Transverse colon (tissue), 4 donors: Measurements from ENCODE around the gene FA2H. TPM values are rescaled to one million over a fixed set of nuclear protein-coding genes. Genes with fewer than 3 reads are reported as not detected.

ENCODE experiments used
- DNase-seq: peaks from one replicate; pipeline ENCODE4 v3.0.0-alpha.2; 2019
- H3K27ac ChIP-seq, 4 donors: fragments of 200-600 bp; sonication (generic); 2 replicates each; pipeline ENCODE4 v1.5.1; 2016 to 2018; ENCODE audit warnings: inconsistent platforms in 4 of 4
- H3K27me3 ChIP-seq: fragments of 200-600 bp; sonication (generic); 2 replicates; pipeline ENCODE4 v1.5.1; 2017; ENCODE audit warnings: inconsistent platforms
- H3K36me3 ChIP-seq, 4 donors: fragments of 200-600 bp; sonication (generic); 2 replicates each; pipeline ENCODE4 v1.5.1; 2017 to 2019; ENCODE audit warnings: inconsistent platforms in 4 of 4
- H3K4me1 ChIP-seq, 4 donors: fragments of 200-600 bp; sonication (generic); 2 replicates each; pipeline ENCODE4 v1.5.1; 2017 to 2020; ENCODE audit warnings: inconsistent platforms in 4 of 4
- H3K4me3 ChIP-seq, 4 donors: fragments of 200-600 bp; sonication (generic); 1 replicate in 1 of 4; 2 replicates in 3 of 4; pipeline versions ENCODE4 v1.5.1 to v1.6.1; 2017 to 2019; ENCODE audit warnings: inconsistent platforms in 4 of 4
- H3K9me3 ChIP-seq, 2 donors: fragments of 200-600 bp; sonication (generic); 2 replicates each; pipeline ENCODE4 v1.5.1; 2017 to 2019; ENCODE audit warnings: inconsistent platforms in 2 of 2
- CTCF ChIP-seq, 5 experiments: fragments of 200-600 bp in 3 of 5; fragments of 450-650 bp in 2 of 5; sonication (generic) in 3 of 5; IDR thresholded peaks; 1 replicate in 2 of 5; 2 replicates in 3 of 5; pipeline ENCODE4 v1.5.1; 2016 to 2017; ENCODE audit warnings: antibody characterized with exemption in 5 of 5, inconsistent platforms in 3 of 5, mild to moderate bottlenecking in 2 of 5, moderate library complexity in 1 of 5
- EP300 ChIP-seq: sonication (generic); formaldehyde crosslinking; IDR thresholded peaks from one replicate; pipeline ENCODE4 v1.6.1; 2017; ENCODE audit warnings: antibody characterized with exemption, low read depth
- POLR2A ChIP-seq: fragments of 450-650 bp; IDR thresholded peaks from one replicate; pipeline ENCODE4 v1.6.1; 2016; ENCODE audit warnings: antibody characterized with exemption, mild to moderate bottlenecking, moderate library complexity
- POLR2AphosphoS5 ChIP-seq, 3 donors: sonication (generic); formaldehyde crosslinking; IDR thresholded peaks; one replicate each; pipeline ENCODE4 v1.6.1; 2016; ENCODE audit warnings: antibody characterized with exemption in 3 of 3
- WGBS, 2 donors: methylation state at CpG; one replicate each; pipeline ENCODE4 v1.1.5; 2018; ENCODE audit warnings: low coverage in 1 of 2; 5-methylcytosine and 5-hydroxymethylcytosine counted together
- in situ Hi-C, 4 donors: fragments of 200-750 bp; cut with MboI; loops; one replicate each; pipeline versions ENCODE4 v1.15.0 to v1.15.1; 2017; ENCODE audit warnings: low sequenced_read_pairs in 3 of 4, low pct_ligation_motif_present in 1 of 4, low pct_unique_long_range_greater_than_20kb in 1 of 4
- intact Hi-C: fragments of 100-400 bp; cut with DNase I; formaldehyde crosslinking; loops from one replicate; pipeline ENCODE4 v1.15.1; 2023; ENCODE audit warnings: low total_unique reads
- total RNA-seq, 4 donors: library from RNA; depleted of rRNA; stranded (reverse); fragments of >200 nt; gene quantifications; one replicate each; pipeline ENCODE4 v1.1.0, GENCODE V29; 2016

Gene FA2H
- total RNA-seq, 4 donors from 2014 or later: 20.1 to 80.8 (median 36.8) TPM

GRCh38 chr16:74740795-74741304, 33.8 kb downstream of the FA2H start:
- 20 to 46% methylated on average over 1 to 13 of the region's 13 CpGs for WGBS, 2 donors
- Histone ChIP-seq H3K9me3 (no peaks in the 10 kb centered on the region), H3K36me3 (no peaks in the 10 kb centered on the region), H3K4me1 (peaks cover 4 to 46% (median 33%) of the 10 kb centered on the region in 4 donors), H3K4me3 (no peak overlapping the region), H3K27ac (peak overlapping the region; percentile 51 to 88 (median 80)), H3K27me3 (no peaks in the 10 kb centered on the region)
- TF ChIP-seq CTCF (IDR thresholded peaks at IDR 0.05): no peak
- peak; percentile 80 for TF ChIP-seq EP300
- peak; percentile 46 to 72 (median 58) for TF ChIP-seq POLR2AphosphoS5 (IDR thresholded peaks at IDR 0.05)
- peak; percentile 47 for TF ChIP-seq POLR2A
- intact Hi-C loops: no loop called here
- in situ Hi-C loops: no loop called here
- DNase-seq: peak; percentile 90

DNA sequence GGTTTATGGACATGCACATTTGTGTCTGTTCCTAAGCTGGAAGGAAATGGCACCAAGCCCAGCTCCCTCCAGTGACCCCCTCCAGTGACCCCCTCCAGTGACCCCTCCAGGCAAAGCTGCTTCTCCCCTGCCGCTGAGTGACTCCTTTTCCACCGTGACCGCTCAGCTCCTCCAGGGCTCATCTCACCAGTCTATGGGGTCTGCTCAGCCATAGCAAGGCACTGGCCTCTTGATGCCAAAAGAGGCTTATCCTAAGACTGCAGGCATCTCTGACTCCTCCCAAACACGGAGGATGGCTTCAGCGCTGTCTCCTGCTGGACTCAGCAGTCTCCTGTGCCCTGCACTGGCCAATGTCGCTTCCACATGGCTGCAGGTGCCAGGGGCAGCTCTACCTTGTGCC, 35.3 kb downstream of the FA2H start:
- 76 to 82% methylated on average over 5 to 6 of the region's 6 CpGs for WGBS, 2 donors
- in situ Hi-C loops: no loop called here
- H3K4me1 ChIP-seq: peaks cover 4 to 35% (median 28%) of the 10 kb centered on the region in 4 donors
- no peaks in the 10 kb centered on the region for H3K36me3 ChIP-seq
- no peak overlapping the region for H3K4me3 ChIP-seq
- no peak for DNase-seq
- peak overlapping the region in 1 of 4 donors; percentile 13 for H3K27ac ChIP-seq
- H3K9me3 ChIP-seq: no peaks in the 10 kb centered on the region
- intact Hi-C loops: no loop called here
- TF ChIP-seq POLR2AphosphoS5 (IDR thresholded peaks at IDR 0.05): no peak
- no peak for TF ChIP-seq CTCF (IDR thresholded peaks at IDR 0.05)
- no peak for TF ChIP-seq POLR2A
- no peak for TF ChIP-seq EP300
- no peaks in the 10 kb centered on the region for H3K27me3 ChIP-seq

DNA sequence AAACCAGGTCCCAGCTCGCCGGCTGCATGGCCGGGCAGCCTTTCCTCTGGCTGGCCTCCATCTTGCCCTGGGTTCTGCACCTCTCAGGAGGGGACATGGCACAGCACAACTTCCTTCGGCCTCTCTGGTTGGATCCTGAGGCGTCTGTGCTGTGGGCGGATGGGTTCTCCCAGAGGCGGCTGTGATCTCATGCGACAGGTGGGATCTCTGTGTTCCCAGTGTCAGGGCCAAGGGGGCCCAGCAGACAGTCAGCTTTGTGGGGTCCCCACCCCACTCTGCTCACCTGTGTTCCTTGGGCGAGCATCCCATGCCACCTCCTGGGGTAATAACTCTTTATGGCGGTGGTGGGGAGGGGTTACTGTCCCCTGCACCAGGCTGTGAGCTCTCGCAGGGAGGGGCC, 35.8 kb downstream of the FA2H start:
- intact Hi-C loops (no loop called here), in situ Hi-C loops (no loop called here)
- TF ChIP-seq CTCF (IDR thresholded peaks at IDR 0.05) (no peak), POLR2AphosphoS5 (IDR thresholded peaks at IDR 0.05) (no peak), EP300 (no peak), POLR2A (no peak)
- no peaks in the 10 kb centered on the region for H3K9me3 ChIP-seq
- H3K27me3 ChIP-seq: no peaks in the 10 kb centered on the region
- DNase-seq: no peak
- no peaks in the 10 kb centered on the region for H3K36me3 ChIP-seq
- H3K27ac ChIP-seq: no peak overlapping the region
- 89 to 91% methylated on average over 3 to 10 of the region's 11 CpGs for WGBS, 2 donors
- no peak overlapping the region for H3K4me3 ChIP-seq
- H3K4me1 ChIP-seq: peaks cover 4 to 30% (median 26%) of the 10 kb centered on the region in 4 donors

GRCh38 chr16:74738113-74738541, 36.5 kb downstream of the FA2H start:
- H3K4me3 ChIP-seq: no peak overlapping the region
- H3K36me3 ChIP-seq: no peaks in the 10 kb centered on the region
- DNase-seq: peak; percentile 39
- TF ChIP-seq POLR2A (no peak), EP300 (no peak), POLR2AphosphoS5 (IDR thresholded peaks at IDR 0.05) (no peak), CTCF (IDR thresholded peaks at IDR 0.05) (no peak)
- H3K27ac ChIP-seq: no peak overlapping the region
- H3K9me3 ChIP-seq: no peaks in the 10 kb centered on the region
- intact Hi-C loops: no loop called here
- 64% methylated on average over 10 of the region's 10 CpGs; no CpG with 5 or more reads in 1 of the 2 donors for WGBS, 2 donors
- no peaks in the 10 kb centered on the region for H3K27me3 ChIP-seq
- peaks cover 0 to 25% (median 20%) of the 10 kb centered on the region in 4 donors for H3K4me1 ChIP-seq
- in situ Hi-C loops: no loop called here
